K562 (cell line): Measurements from ENCODE around the gene ENTREP3. TPM values are rescaled to one million over a fixed set of nuclear protein-coding genes. Genes with fewer than 3 reads are reported as not detected.

Experiments used
- CREM ChIP-seq: IDR thresholded peaks from 2 replicates; pipeline ENCODE4 v1.6.1; 2014; ENCODE audit warnings: antibody characterized with exemption, low read depth
- JUND ChIP-seq, 2 experiments: IDR thresholded peaks; 2 replicates in 1 of 2; 3 replicates in 1 of 2; pipeline ENCODE4 v1.6.1; 2011; ENCODE audit warnings: borderline replicate concordance in 2 of 2, low read depth in 2 of 2, low read length in 2 of 2, improper control_type of control experiment in 1 of 2, missing biosample characterization in 1 of 2, missing genetic modification characterization in 1 of 2, missing genetic modification reagents in 1 of 2
- POLR3G ChIP-seq: IDR thresholded peaks from 2 replicates; pipeline ENCODE4 v1.6.1; 2011; ENCODE audit not compliant: insufficient read length, insufficient replicate concordance; ENCODE audit errors: extremely low read depth
- RBBP5 ChIP-seq: fragments of 200-600 bp; sonication (generic); IDR thresholded peaks from 2 replicates; pipeline ENCODE4 v1.6.1; 2012; ENCODE audit warnings: borderline replicate concordance, mild to moderate bottlenecking, low read length, control low read depth, inconsistent platforms; ENCODE audit not compliant: insufficient read depth, poor library complexity, severe bottlenecking
- RBFOX2 ChIP-seq: fragments of 200-400 bp; formaldehyde crosslinking; IDR thresholded peaks from 2 replicates; pipeline ENCODE4 v1.6.1; 2017; ENCODE audit warnings: low read depth, mild to moderate bottlenecking, low read length, moderate library complexity
- SMAD4 ChIP-seq: fragments of 250-450 bp; sonication (Bioruptor Pico); conservative IDR thresholded peaks from 2 replicates; pipeline ENCODE4 v1.8.0; 2021; ENCODE audit warnings: inconsistent platforms, mild to moderate bottlenecking, moderate library complexity
- ZNF408 ChIP-seq: fragments of 250-450 bp; sonication (Bioruptor Pico); IDR thresholded peaks from 2 replicates; pipeline ENCODE4 v1.4.0; 2020; ENCODE audit warnings: low read depth, mild to moderate bottlenecking, moderate library complexity
- ZNF431 ChIP-seq: sonication (generic); formaldehyde crosslinking; IDR thresholded peaks from 2 replicates; pipeline ENCODE4 v1.8.0; 2022; ENCODE audit warnings: mild to moderate bottlenecking, missing genetic modification reagents
- polyA plus RNA-seq, 8 experiments: library from polyadenylated mRNA; depleted of rRNA in 4 of 8; stranded (reverse) in 5 of 8; unstranded in 3 of 8; fragments of >200 nt; fragmentation: Nextera tagmentation in 2 of 8; fragmentation: Illumina TruSeq in 1 of 8; extraction: Ambion mirVana in 2 of 8; extraction: Trizol in 1 of 8; gene quantifications; 2 replicates each; pipeline versions ENCODE4 v1.2.1 to v1.2.3, GENCODE V29; 2011 to 2014; ENCODE audit warnings: inconsistent platforms in 1 of 8, missing spikeins in 1 of 8
- total RNA-seq, 7 experiments: library from RNA; depleted of rRNA in 6 of 7; stranded (reverse); fragments of >200 nt in 6 of 7; fragmentation: Illumina TruSeq in 2 of 7; extraction: Trizol in 2 of 7; gene quantifications; 2 replicates each; pipeline versions ENCODE4 v1.2.1 to v1.2.3, GENCODE V29; 2011 to 2021; ENCODE audit warnings: low replicate concordance in 1 of 7
- TF ChIP-seq, protein P1 (sequence below): IDR thresholded peaks from 2 replicates; pipeline ENCODE4 v1.6.1; 2011; ENCODE audit warnings: borderline replicate concordance, low read depth, mild to moderate bottlenecking, moderate library complexity, low read length; ENCODE audit not compliant: insufficient read depth, poor library complexity, severe bottlenecking
- TF ChIP-seq, protein P2 (sequence below): fragments of 450-650 bp; IDR thresholded peaks from 2 replicates; pipeline ENCODE4 v1.6.1; 2017; ENCODE audit warnings: antibody characterized with exemption, mild to moderate bottlenecking
- TF ChIP-seq, protein P3 (sequence below): fragments of 200-800 bp; sonication (Bioruptor generic); IDR thresholded peaks from 2 replicates; pipeline ENCODE4 v1.6.1; 2017; ENCODE audit warnings: missing genetic modification characterization, missing compliant biosample characterization
- TF ChIP-seq, protein P4 (sequence below), 2 experiments: IDR thresholded peaks; 2 replicates each; pipeline ENCODE4 v1.6.1; 2011; ENCODE audit warnings: borderline replicate concordance in 1 of 2, control low read depth in 1 of 2, low read depth in 1 of 2, low read length in 1 of 2, mild to moderate bottlenecking in 1 of 2, mixed read lengths in 1 of 2, moderate library complexity in 1 of 2; ENCODE audit not compliant: insufficient read depth in 1 of 2, insufficient read length in 1 of 2, poor library complexity in 1 of 2, severe bottlenecking in 1 of 2; ENCODE audit errors: extremely low read depth in 1 of 2

The ENTREP3 gene
- total and polyA plus RNA-seq, 9 of the 15 experiments (the other 6 are each of a cell fraction or from before 2014, with no cell fraction given), result 1.9 to 41.8 (median 5.9) TPM

DNA sequence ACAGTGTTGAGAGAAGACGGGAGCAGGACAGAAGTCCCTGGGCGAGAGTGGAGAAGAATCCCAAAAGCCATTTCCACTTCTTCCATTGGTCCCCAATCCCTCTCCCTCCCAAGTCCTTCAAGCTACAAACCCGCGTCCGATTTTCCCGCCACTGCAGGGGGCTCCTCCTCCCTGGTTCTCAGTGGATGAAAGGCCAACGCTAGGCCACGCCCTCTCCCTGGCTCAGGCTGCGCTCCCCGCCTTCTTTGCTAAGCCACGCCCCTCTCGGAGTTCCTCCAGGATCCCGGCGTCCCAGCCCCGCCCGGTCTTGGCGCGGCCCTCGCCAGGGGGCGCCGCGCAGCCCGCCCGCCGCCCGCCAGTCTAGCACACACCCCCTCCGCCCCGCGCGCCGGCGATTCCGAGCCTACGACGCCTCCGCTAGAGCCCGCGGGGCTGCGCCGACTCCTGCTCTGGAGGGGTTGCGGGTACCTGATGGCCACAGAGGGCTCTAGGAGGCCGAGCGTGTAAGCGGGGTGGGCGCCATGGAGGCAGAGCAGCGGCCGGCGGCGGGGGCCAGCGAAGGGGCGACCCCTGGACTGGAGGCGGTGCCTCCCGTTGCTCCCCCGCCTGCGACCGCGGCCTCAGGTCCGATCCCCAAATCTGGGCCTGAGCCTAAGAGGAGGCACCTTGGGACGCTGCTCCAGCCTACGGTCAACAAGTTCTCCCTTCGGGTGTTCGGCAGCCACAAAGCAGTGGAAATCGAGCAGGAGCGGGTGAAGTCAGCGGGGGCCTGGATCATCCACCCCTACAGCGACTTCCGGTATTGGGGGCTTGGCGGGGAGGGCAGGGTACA, 22.0 kb upstream of the ENTREP3 start, which contains the start of gene HCN3 (continued):
- TF ChIP-seq, protein P1, sequence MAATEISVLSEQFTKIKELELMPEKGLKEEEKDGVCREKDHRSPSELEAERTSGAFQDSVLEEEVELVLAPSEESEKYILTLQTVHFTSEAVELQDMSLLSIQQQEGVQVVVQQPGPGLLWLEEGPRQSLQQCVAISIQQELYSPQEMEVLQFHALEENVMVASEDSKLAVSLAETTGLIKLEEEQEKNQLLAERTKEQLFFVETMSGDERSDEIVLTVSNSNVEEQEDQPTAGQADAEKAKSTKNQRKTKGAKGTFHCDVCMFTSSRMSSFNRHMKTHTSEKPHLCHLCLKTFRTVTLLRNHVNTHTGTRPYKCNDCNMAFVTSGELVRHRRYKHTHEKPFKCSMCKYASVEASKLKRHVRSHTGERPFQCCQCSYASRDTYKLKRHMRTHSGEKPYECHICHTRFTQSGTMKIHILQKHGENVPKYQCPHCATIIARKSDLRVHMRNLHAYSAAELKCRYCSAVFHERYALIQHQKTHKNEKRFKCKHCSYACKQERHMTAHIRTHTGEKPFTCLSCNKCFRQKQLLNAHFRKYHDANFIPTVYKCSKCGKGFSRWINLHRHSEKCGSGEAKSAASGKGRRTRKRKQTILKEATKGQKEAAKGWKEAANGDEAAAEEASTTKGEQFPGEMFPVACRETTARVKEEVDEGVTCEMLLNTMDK, result peak; percentile 74
- TF ChIP-seq RBBP5, result peak; percentile 51
- TF ChIP-seq SMAD4, result peak; percentile 90
- no peak for TF ChIP-seq ZNF431 (CRISPR knock-in tag)
- TF ChIP-seq CREM, result peak; percentile 52
- TF ChIP-seq JUND (IDR thresholded peaks at IDR 0.05; ENCODE audit: borderline replicate concordance, low read depth, low read length), result peak; percentile 36; the same call in 1 of the 2 replicates
- TF ChIP-seq JUND (tag; IDR thresholded peaks at IDR 0.05; ENCODE audit: borderline replicate concordance, low read depth, low read length), result no peak; the same call in 2 of the 3 replicates
- TF ChIP-seq, protein P2, sequence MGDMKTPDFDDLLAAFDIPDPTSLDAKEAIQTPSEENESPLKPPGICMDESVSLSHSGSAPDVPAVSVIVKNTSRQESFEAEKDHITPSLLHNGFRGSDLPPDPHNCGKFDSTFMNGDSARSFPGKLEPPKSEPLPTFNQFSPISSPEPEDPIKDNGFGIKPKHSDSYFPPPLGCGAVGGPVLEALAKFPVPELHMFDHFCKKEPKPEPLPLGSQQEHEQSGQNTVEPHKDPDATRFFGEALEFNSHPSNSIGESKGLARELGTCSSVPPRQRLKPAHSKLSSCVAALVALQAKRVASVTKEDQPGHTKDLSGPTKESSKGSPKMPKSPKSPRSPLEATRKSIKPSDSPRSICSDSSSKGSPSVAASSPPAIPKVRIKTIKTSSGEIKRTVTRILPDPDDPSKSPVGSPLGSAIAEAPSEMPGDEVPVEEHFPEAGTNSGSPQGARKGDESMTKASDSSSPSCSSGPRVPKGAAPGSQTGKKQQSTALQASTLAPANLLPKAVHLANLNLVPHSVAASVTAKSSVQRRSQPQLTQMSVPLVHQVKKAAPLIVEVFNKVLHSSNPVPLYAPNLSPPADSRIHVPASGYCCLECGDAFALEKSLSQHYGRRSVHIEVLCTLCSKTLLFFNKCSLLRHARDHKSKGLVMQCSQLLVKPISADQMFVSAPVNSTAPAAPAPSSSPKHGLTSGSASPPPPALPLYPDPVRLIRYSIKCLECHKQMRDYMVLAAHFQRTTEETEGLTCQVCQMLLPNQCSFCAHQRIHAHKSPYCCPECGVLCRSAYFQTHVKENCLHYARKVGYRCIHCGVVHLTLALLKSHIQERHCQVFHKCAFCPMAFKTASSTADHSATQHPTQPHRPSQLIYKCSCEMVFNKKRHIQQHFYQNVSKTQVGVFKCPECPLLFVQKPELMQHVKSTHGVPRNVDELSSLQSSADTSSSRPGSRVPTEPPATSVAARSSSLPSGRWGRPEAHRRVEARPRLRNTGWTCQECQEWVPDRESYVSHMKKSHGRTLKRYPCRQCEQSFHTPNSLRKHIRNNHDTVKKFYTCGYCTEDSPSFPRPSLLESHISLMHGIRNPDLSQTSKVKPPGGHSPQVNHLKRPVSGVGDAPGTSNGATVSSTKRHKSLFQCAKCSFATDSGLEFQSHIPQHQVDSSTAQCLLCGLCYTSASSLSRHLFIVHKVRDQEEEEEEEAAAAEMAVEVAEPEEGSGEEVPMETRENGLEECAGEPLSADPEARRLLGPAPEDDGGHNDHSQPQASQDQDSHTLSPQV, result 0 out of 2 replicates have a peak, but pooled peaks have one; percentile 14
- TF ChIP-seq, protein P3, sequence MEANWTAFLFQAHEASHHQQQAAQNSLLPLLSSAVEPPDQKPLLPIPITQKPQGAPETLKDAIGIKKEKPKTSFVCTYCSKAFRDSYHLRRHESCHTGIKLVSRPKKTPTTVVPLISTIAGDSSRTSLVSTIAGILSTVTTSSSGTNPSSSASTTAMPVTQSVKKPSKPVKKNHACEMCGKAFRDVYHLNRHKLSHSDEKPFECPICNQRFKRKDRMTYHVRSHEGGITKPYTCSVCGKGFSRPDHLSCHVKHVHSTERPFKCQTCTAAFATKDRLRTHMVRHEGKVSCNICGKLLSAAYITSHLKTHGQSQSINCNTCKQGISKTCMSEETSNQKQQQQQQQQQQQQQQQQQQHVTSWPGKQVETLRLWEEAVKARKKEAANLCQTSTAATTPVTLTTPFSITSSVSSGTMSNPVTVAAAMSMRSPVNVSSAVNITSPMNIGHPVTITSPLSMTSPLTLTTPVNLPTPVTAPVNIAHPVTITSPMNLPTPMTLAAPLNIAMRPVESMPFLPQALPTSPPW (CRISPR knock-in tag), result peak; percentile 93
- no peak for TF ChIP-seq ZNF408 (CRISPR knock-in tag)
- peak; percentile 58 for TF ChIP-seq RBFOX2
- TF ChIP-seq POLR3G, result no peak
- TF ChIP-seq, protein P4, sequence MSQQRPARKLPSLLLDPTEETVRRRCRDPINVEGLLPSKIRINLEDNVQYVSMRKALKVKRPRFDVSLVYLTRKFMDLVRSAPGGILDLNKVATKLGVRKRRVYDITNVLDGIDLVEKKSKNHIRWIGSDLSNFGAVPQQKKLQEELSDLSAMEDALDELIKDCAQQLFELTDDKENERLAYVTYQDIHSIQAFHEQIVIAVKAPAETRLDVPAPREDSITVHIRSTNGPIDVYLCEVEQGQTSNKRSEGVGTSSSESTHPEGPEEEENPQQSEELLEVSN (IDR thresholded peaks at IDR 0.05; ENCODE audit: borderline replicate concordance in 1 of 2, extremely low read depth in 1 of 2, insufficient read depth in 1 of 2, insufficient read length in 1 of 2, low read depth in 1 of 2, low read length in 1 of 2, poor library complexity in 1 of 2, severe bottlenecking in 1 of 2), result peak; percentile 94 to 97
